A549 (cell line): ENCODE measurements around the gene CNBD2. TPM values are rescaled to one million over a fixed set of nuclear protein-coding genes. Genes with fewer than 3 reads are reported as not detected.

Source experiments
- ATAC-seq, 2 experiments: fragments of 200-7000 bp in 1 of 2; fragments of >200 bp in 1 of 2; cut with Nextera tagmentation in 1 of 2; cut with Tn5 transposase in 1 of 2; 3 replicates each; pipeline versions ENCODE4 v1.8.0 to v1.9.1; 2018 to 2020; ENCODE audit warnings: mild to moderate bottlenecking in 1 of 2, moderate library complexity in 1 of 2
- CTCF ChIA-PET: fragments of 300-600 bp; sonication (Branson Sonifier 250); formaldehyde crosslinking; extraction: SDS; loops from one replicate; lab custom pipeline; 2021; ENCODE audit warnings: antibody characterized with exemption, inconsistent platforms; lab: Yijun Ruan, JAX
- POLR2A ChIA-PET: fragments of 350-600 bp; formaldehyde crosslinking; extraction: SDS; loops from one replicate; lab custom pipeline; 2021; ENCODE audit warnings: antibody characterized with exemption, inconsistent platforms; lab: Yijun Ruan, JAX
- DNase-seq, 2 experiments: peaks; one replicate each; pipeline versions ENCODE4 v3.0.0 to v3.0.0-alpha.2; 2011 to 2016; ENCODE audit warnings: low read depth in 1 of 2, low spot score in 1 of 2
- FAIRE-seq: peaks from 2 replicates; lab custom pipeline; 2011; peaks lifted over from hg19 to GRCh38; lab: Jason Lieb, UNC
- H3K27ac ChIP-seq, 2 experiments: fragments of >200 bp; sonication (Bioruptor Twin); formaldehyde crosslinking; 3 replicates each; pipeline ENCODE4 v1.5.1; 2016 to 2017
- H3K4me1 ChIP-seq: fragments of >200 bp; sonication (Bioruptor Twin); formaldehyde crosslinking; 3 replicates; pipeline ENCODE4 v1.6.1; 2016
- H3K4me2 ChIP-seq: fragments of >200 bp; sonication (Bioruptor Twin); formaldehyde crosslinking; 3 replicates; pipeline ENCODE4 v1.6.1; 2016
- H3K4me3 ChIP-seq: fragments of >200 bp; sonication (Bioruptor Twin); formaldehyde crosslinking; 3 replicates; pipeline ENCODE4 v1.5.1; 2016
- H3K9me3 ChIP-seq: fragments of >200 bp; sonication (Bioruptor Twin); formaldehyde crosslinking; 3 replicates; pipeline ENCODE4 v1.6.1; 2016
- CBX8 ChIP-seq: fragments of 200-600 bp; sonication (generic); IDR thresholded peaks from 2 replicates; pipeline ENCODE4 v1.6.1; 2016
- CEBPB ChIP-seq, 2 experiments: fragments of >200 bp in 1 of 2; sonication (Bioruptor Twin) in 1 of 2; formaldehyde crosslinking in 1 of 2; IDR thresholded peaks; 2 replicates each; pipeline ENCODE4 v1.6.1; 2012 to 2016
- CHD2 ChIP-seq: fragments of 150-350 bp; IDR thresholded peaks from 2 replicates; pipeline ENCODE4 v1.6.1; 2014; ENCODE audit warnings: low read length; ENCODE audit not compliant: partially characterized antibody
- EP300 ChIP-seq, 2 experiments: fragments of >200 bp; sonication (Bioruptor Twin); formaldehyde crosslinking; IDR thresholded peaks; 2 replicates in 1 of 2; 3 replicates in 1 of 2; pipeline ENCODE4 v1.6.1; 2016 to 2017
- ESRRA ChIP-seq: fragments of 150-350 bp; IDR thresholded peaks from 2 replicates; pipeline ENCODE4 v1.6.1; 2014; ENCODE audit warnings: mild to moderate bottlenecking, low read length, borderline replicate concordance
- FOXS1 ChIP-seq: fragments of 250-450 bp; sonication (Bioruptor Pico); IDR thresholded peaks from 2 replicates; pipeline ENCODE4 v1.5.0; 2020; ENCODE audit warnings: mild to moderate bottlenecking, moderate library complexity
- HES2 ChIP-seq: fragments of >200 bp; sonication (Bioruptor Twin); formaldehyde crosslinking; IDR thresholded peaks from 2 replicates; pipeline ENCODE4 v1.6.1; 2016
- JUN ChIP-seq, 2 experiments: fragments of >200 bp; sonication (Bioruptor Twin); formaldehyde crosslinking; IDR thresholded peaks; 2 replicates in 1 of 2; 3 replicates in 1 of 2; pipeline ENCODE4 v1.6.1; 2016 to 2017
- KDM5A ChIP-seq: fragments of 200-600 bp; sonication (generic); IDR thresholded peaks from 2 replicates; pipeline ENCODE4 v1.6.1; 2016; ENCODE audit warnings: antibody characterized with exemption, mild to moderate bottlenecking
- MAFK ChIP-seq: fragments of 450-650 bp; IDR thresholded peaks from 2 replicates; pipeline ENCODE4 v1.6.1; 2014; ENCODE audit not compliant: partially characterized antibody
- POLR2A ChIP-seq: IDR thresholded peaks from 2 replicates; pipeline ENCODE4 v1.6.1; 2012; ENCODE audit warnings: mild to moderate bottlenecking, low read length
- RAD21 ChIP-seq, 2 experiments: fragments of >200 bp in 1 of 2; sonication (Bioruptor Twin) in 1 of 2; formaldehyde crosslinking in 1 of 2; IDR thresholded peaks in 1 of 2; conservative IDR thresholded peaks in 1 of 2; 2 replicates in 1 of 2; 3 replicates in 1 of 2; pipeline ENCODE4 v1.6.1; 2012 to 2018; ENCODE audit warnings: inconsistent platforms in 1 of 2
- RCOR1 ChIP-seq: fragments of 150-350 bp; IDR thresholded peaks from 2 replicates; pipeline ENCODE4 v1.6.1; 2014; ENCODE audit warnings: antibody characterized with exemption, low read length, low read depth
- REST ChIP-seq: fragments of 200-600 bp; sonication (generic); IDR thresholded peaks from 2 replicates; pipeline ENCODE4 v1.6.1; 2016; ENCODE audit warnings: antibody characterized with exemption, mild to moderate bottlenecking, moderate library complexity
- RFX5 ChIP-seq: fragments of 450-650 bp; IDR thresholded peaks from 2 replicates; pipeline ENCODE4 v1.7.1; 2014; ENCODE audit warnings: antibody characterized with exemption, mild to moderate bottlenecking, moderate library complexity
- SMC3 ChIP-seq: fragments of >200 bp; sonication (Bioruptor Twin); formaldehyde crosslinking; IDR thresholded peaks from 3 replicates; pipeline ENCODE4 v1.6.1; 2018; ENCODE audit warnings: inconsistent platforms
- ZC3H11A ChIP-seq: fragments of 450-650 bp; IDR thresholded peaks from 2 replicates; pipeline ENCODE4 v1.6.1; 2014; ENCODE audit warnings: antibody characterized with exemption, mild to moderate bottlenecking
- WGBS: methylation state at CpG from one replicate; pipeline ENCODE4 v1.1.6; 2017; ENCODE audit errors: missing lambda C conversion rate; 5-methylcytosine and 5-hydroxymethylcytosine counted together
- polyA plus RNA-seq, 4 experiments: library from polyadenylated mRNA; depleted of rRNA in 3 of 4; stranded (reverse); fragments of >200 nt; fragmentation: RNase III in 1 of 4; extraction: RNeasy Plus Mini Kit Qiagen cat#74134 plus additional on column Dnase treatment in 1 of 4; gene quantifications; 2 replicates in 3 of 4; 3 replicates in 1 of 4; pipeline ENCODE4 v1.2.3, GENCODE V29; 2011 to 2017

The CNBD2 gene
- polyA plus RNA-seq, 2 of the 4 experiments (the other 2 are of a cell fraction), result 4.3 to 5.4 TPM

- no peak for FAIRE-seq
- no peak for ATAC-seq
- DNase-seq, result no peak
Measured at GRCh38 chr20:36010076-36010475, 41.7 kb downstream of the CNBD2 start.

GRCh38 chr20:36010825-36011224, 42.4 kb downstream of the CNBD2 start:
- H3K27ac ChIP-seq, result peak overlapping the region in 1 of 2 experiments; percentile 12; a peak in 1 of 6 replicates
- FAIRE-seq, result no peak
- no peak for DNase-seq
- no peaks in the 10 kb centered on the region for H3K9me3 ChIP-seq
- ATAC-seq, result no peak
- no peak overlapping the region for H3K4me2 ChIP-seq
- ChIA-PET CTCF (interaction anchor here (1.0 to 1.9 kb wide), 4 partner anchors 20 to 189 kb away, joined by 3 to 11 read pairs (median 4); no protein-coding TSS in a partner anchor), POLR2A (no interaction called here)
- TF ChIP-seq RCOR1 (no peak), KDM5A (no peak), RFX5 (no peak), FOXS1 (no peak), HES2 (no peak), JUN (IDR thresholded peaks at IDR 0.05) (no peak), POLR2A (no peak), ESRRA (no peak), CHD2 (no peak)
- WGBS, result 85% methylated on average over 4 of the region's 4 CpGs
- H3K4me3 ChIP-seq, result no peak overlapping the region
- no peaks in the 10 kb centered on the region for H3K4me1 ChIP-seq

More at GRCh38 chr20:36010076-36010475, 41.7 kb downstream of the CNBD2 start:
- Histone ChIP-seq H3K4me1 (no peaks in the 10 kb centered on the region), H3K27ac (no peak overlapping the region)
- CTCF ChIA-PET, result interaction anchor here (0.7 to 1.9 kb wide), 4 partner anchors 11 to 190 kb away, joined by 3 to 11 read pairs (median 5); no protein-coding TSS in a partner anchor
- TF ChIP-seq REST, result no peak
- no peak for TF ChIP-seq SMC3
- TF ChIP-seq ZC3H11A, result no peak
- TF ChIP-seq POLR2A, result no peak
- no peak for TF ChIP-seq CBX8
- TF ChIP-seq FOXS1, result no peak
- no peak for TF ChIP-seq EP300 (IDR thresholded peaks at IDR 0.05)
- no peak for TF ChIP-seq RAD21 (conservative IDR thresholded peaks at IDR 0.05 in 1 of 2, IDR thresholded peaks at IDR 0.05 in 1 of 2)
- TF ChIP-seq, all 56 proteins: peak for 0
- Histone ChIP-seq H3K4me2 (no peak overlapping the region), H3K4me3 (no peak overlapping the region), H3K9me3 (no peaks in the 10 kb centered on the region)
- POLR2A ChIA-PET, result no interaction called here
- WGBS, result 73% methylated on average over 4 of the region's 4 CpGs

GRCh38 chr20:36015806-36016403, 47.5 kb downstream of the CNBD2 start:
- ChIA-PET CTCF (interaction anchor here (2.6 to 5.2 kb wide), 2 partner anchors 25 to 123 kb away, joined by 17 to 40 read pairs; no protein-coding TSS in a partner anchor), POLR2A (no interaction called here)
- Histone ChIP-seq H3K4me2 (no peak overlapping the region), H3K27ac (no peak overlapping the region; a peak in 1 of 6 replicates), H3K9me3 (no peaks in the 10 kb centered on the region), H3K4me1 (peaks cover 25% of the 10 kb centered on the region), H3K4me3 (no peak overlapping the region)
- FAIRE-seq (no peak), DNase-seq (no peak), ATAC-seq (no peak)
- TF ChIP-seq CEBPB (IDR thresholded peaks at IDR 0.05) (no peak), MAFK (peak; percentile 91), FOXS1 (no peak)
- 88% methylated on average over 1 of the region's 1 CpG for WGBS
